Effector CD8-positive, alpha-beta T cell (primary cell): ENCODE measurements around the gene ZC3H18.
"Not testable (repeated sequence)": the region's sequence is repeated elsewhere in the genome, so short reads cannot be mapped to it uniquely, and the experiment has no call there.

Experiments
- DNase-seq: peaks from one replicate; lab custom pipeline; 2025; lab: John Stamatoyannopoulos, UW

Gene ZC3H18

DNA sequence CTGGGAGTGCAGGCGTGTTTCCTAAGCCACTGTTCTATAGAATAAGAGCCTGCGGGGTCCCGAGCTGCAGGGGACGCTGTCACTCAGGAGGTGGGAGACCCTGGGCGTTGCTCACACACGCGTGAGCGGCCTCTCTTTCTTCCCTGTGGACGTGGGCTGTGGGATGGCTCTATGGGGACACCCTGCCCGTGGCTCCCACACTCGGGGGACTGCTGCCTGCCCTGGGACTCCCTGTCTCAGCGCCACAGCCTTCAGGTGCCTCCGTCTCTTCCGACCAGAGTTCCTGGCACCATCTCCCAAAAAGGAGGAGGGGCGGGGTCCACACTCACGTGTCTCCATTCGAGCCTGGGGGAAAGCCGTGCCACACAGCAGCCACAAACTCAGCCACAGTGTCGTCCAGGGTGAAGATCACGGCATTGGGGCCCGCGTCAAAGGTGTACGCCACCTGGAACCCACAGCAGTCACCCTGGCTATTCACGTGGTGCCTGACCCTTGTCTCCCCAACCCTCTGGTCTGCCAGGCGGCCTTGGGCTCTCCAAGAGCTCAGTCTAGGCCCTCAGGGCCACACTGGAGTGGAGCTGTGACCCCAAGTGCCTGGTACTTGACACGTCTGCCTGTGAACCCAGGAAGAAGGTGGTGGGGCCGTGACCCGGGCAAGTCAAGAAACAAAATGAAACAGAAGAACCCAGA, 84.3 kb downstream of the ZC3H18 start:
- DNase-seq, result no peak

DNA sequence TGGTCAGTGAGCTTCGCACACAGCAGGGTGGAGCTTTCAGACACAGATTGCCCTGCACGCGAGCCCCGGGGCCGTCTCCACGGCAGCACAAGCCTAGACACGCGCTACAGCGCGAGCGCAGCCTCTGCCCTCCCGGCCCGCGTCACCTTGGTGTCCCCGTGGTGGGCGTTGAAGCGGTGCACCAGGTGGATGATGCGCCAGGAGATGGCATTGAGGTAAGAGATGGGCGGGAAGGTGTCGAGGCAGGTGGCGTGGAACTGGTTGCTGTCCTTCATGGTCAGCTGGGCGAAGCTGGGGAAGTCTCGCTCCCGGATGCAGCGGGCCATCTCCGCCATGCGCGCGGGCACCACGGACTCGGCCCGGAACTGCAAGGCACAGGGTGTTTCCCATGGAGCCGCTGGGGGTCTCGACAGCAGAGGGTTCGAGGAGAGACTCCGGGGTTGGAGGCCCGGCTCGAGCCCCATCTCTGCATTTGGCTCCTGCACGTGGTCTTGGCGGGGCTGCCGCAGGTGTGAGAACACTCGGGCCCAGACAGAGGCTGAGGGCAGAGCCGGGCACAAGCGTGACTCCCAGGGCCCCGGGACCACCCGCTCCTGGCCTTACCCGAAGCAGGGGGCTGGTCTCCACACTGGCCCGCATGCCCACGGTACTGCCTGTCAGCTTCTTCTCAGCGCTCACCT, 85.0 kb downstream of the ZC3H18 start:
- DNase-seq, result no peak

DNA sequence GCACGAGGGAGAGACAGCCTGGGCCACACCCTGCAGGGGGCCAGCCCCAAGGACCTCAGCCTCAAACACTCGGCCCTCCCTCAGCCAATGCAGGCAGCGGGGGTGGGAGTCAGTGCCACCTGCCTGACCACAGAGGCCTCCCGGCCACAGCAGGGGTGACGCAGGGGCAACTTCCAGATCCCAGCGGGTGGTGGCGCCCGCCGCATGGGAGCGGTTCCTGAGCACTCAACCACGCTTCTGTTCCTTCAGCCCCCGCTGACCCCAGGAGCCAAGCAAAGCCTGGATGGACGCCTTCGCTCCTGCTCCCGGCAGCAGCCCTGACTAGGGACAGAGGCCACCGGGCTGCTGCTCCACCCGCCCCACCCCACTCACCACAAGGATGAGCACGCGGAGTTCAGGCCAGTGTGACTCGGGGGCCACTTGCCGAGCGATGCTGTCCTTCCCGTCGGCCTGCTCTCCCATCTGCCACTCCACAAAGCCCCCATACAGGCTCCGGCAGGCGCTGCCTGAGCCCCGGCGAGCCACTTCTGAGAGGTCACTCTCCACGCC, 85.6 kb downstream of the ZC3H18 start:
- no peak for DNase-seq

DNA sequence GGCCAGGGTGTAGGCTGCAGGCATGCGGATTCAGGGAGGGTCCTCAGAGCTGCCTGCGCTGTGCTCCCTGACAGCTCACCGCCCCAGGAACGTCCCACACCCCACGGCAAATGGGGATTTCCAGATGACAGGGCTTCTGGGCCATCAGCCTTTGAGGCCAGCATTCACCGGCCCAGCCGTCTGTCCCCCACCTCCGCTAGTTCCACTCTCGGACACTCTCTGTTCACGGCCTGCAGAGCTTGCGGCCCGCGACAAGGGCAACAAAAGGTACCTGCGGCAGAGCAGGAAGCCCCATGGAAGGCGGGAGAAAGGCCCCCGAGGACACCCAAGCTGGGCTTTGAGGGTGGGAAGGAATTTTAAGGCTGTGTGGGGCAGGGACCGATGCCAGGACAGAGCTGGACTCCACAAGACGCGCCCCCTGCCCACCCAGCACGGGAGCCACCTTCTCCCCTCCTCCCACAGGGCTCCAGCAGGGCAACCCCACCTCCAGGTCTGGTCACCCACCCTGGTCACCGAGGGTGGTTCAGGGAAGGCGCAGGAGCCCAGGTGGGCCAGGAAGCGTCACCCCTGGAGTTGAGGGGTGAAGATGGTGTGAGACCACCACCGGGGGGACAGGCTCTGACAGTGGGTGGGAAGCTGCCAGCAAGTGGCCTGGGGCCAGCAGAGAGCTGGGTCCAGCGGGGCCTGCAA, 86.2 kb downstream of the ZC3H18 start:
- no peak for DNase-seq

DNA sequence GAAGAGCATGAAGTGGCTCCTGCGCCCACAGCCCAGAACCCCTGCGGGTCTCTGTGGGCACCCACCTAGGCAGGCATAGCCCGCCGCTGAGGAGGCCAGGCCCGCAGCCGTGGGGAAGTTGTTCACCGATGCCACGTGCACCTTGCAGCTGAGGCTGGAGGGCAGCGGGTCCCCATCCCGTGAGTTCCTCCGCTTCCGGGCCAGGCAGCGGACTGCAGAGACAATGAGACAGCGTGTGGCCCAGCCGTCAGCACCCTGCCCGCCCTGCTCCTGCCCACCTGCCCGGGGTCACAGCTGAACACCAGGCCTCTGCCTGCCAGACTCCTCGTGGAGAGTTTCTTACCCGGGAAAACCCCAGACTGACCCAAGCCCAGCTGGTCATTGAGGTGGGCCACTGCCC, 87.2 kb downstream of the ZC3H18 start:
- DNase-seq, result no peak

DNA sequence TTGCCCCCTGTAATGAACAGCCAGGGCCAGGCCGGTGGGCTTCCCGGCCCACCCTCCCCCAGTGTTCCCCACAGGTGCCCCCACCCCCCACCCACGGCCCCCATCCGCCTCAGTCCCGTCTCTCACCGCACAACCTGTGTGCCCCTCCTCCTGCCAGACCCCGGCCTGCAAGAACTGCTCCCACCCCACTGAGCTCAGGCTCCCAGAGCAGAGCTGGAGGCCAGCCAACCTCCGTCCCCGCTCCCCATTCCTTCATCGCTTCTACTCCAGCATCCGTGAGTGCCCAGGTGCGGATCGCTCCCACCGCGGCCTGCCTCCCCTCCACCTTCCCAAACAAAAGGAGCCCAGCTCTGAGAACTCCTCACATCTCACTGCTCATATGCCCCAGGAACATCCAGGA, 88.5 kb downstream of the ZC3H18 start:
- no peak for DNase-seq

DNA sequence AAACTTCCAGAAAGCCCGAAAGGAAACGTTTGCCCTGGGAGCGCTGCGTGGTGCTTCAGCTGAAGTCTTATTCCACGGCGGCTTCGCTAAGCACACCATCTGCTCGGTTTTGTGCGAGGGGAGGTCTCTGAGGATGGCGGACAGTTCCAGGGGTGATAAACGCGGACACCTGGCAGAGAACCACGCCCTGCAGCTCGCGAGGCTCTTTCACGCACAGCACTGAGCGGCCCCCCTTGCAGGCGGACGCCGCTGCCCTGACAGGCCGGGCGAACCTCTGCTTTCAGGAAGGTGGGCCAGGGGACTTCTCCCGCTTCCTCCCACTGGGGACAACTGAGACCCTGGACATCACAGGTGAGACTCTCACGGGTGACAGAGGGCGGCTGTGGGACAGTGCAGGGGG, 89.0 kb downstream of the ZC3H18 start:
- no peak for DNase-seq

DNA sequence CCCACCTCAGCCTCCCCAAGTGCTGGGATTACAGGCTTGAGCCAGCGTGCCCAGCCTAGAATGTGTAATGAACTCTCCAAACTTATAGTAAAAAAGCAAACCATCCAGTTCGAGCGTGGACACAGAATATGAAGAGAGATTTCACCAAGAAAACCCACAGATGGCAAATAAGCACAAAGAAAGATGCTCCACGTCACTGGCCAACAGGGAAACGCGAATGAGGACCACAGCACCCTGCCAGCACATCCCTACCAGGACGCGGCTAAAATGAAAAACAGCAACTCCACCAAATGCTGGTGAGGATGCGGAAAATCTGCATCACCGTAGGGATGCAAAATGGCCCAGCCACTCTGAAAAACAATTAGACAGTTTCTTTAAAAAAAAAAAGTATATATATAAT, 91.3 kb downstream of the ZC3H18 start:
- DNase-seq, result no peak

DNA sequence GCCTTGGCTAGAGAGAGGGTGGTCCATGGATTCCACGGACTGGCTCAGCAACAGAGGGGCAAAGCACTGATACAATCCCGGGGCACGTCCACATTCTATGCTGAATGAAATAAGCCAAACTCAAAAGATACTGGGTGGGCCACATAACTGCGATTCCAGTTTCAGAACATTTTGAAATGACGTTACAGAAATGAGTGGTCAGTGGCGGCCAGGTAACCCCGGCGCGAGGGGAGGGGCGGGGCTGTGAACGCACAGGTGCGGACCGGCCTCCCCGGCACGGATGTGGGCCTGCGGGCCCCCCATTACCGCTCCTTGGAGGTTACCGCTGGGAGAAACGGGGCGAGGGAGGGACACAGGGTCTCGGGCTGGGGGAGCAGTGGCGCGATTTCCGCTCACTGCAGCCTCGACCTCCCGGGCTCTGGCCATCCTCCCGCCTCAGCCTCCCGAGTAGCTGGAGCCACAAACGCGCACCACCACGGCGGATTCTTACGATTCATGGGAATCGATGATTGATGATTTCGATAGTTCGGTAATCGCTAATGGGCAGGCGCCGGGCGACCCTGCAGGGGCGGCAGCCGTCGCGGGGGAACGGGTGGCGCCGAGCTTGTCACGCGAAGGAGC, 92.1 kb downstream of the ZC3H18 start:
- DNase-seq, result no peak

DNA sequence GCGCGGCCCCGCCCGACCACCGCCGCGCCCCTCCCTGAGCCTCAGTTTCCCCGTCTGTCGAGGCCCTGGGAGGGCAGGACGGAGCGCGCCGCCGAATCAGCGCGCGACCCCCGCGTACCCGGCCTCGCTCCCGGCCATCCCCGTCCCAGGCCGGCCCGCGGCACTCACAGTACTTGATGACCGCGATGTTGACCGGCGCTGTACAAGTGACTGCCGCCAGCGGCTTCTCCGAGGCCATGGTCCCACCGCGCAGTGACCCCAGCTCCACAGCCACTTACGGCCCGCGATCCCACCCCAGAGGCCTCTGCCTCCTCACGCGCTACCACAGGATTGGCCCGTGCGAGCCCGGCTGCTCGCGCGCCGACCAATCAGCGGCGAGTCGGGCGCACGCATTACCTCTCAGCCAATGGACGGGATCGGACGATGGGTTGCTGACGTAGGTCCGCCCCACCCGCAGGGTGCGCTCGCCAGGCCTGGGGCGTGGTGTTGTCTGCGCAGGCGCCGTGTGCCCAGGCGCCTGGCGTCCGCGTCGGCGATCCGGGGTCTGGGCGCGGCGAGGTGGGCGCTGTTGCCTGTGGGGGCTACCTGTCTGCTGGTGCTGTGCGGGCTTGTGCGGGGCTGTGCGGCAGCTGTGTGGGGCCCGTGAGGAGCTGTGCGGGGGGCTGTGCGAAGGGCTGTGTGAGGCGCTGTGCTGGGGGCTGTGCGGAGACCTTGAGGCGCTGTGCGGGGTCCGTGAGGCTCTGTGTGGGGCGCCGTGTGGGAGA, 92.8 kb downstream of the ZC3H18 start, which contains the start of gene MVD:
MVD (minus strand) TSS at position 249 of the 764 bp plus-strand sequence; CDS start at position 238, 11 bp downstream.
- peak; percentile 95 for DNase-seq

DNA sequence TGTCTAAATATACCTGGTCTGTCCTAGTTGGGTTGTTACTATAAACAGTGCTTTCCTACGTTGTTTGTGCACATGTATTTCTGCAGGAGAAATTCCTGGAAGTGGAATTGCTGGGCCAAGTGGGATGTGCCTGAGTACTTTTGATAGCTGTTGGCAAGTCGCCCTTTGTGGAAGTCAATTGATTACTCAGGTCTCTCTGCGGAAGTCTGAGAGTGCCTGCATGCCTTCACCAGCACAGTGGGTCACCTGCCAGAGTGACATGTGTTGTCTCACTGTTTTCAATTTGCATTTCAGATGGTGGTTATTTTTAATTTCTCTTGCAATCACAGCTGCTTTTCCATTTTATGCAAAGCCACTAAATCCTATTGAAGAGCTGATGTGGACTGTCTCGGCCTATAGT, 94.9 kb downstream of the ZC3H18 start:
- no peak for DNase-seq

DNA sequence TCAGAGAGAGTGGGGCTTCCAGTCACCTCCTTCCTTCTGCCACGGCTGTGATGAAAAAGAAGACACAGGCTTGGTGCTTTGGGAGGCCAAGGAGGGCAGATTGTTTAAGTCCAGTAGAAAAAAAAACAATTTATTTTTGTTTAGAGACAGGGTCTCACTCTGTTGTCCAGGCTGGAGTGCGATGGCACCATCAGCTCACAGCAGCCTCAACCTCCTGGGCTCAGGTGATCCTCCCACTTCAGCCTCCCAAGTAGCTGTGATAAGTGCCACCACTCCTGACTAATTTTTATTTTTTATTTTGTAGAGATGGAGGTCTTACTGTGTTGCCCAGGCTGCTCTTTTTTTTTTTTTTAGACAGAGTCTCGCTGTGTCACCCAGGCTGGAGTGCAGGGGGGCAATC, 95.4 kb downstream of the ZC3H18 start:
- no peak for DNase-seq

DNA sequence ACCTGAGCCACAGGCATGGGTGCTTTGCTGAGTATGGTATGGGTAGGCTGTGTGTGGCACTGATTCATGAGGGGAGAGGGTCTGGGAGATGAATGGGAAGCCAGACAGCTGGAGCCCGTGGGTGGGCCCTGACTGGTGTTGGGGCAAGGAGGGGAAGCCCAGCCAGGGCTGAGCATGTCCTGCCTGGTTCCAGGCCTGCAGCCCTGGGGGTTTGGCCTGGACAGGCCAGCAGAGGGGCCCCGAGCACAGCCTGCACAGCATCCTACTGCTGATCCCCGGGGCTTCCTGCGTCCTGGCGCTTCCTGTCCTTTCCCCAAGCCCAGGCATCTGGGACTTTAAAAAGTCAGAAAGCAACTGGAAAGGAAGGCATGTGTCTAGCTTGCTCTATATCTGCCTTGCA, 97.3 kb downstream of the ZC3H18 start:
- DNase-seq, result no peak

DNA sequence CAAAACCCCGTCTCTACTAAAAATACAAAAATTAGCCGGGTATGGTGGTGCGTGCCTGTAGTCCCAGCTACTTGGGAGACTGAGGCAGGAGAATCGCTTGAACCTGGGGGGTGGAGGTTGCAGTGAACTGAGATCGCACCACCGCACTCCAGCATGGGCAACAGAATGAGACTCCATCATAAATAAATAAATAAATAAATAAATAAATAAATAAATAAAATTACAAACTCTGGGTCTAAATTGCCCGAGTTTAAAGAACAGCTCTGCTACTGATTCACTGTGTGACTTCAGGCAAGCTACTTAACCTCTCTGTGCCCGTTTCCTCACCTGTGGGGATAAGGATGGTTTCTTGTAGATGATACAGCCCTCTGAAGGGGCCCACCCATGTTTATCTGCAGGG, 99.3 kb downstream of the ZC3H18 start:
- not testable (repeated sequence) for DNase-seq

DNA sequence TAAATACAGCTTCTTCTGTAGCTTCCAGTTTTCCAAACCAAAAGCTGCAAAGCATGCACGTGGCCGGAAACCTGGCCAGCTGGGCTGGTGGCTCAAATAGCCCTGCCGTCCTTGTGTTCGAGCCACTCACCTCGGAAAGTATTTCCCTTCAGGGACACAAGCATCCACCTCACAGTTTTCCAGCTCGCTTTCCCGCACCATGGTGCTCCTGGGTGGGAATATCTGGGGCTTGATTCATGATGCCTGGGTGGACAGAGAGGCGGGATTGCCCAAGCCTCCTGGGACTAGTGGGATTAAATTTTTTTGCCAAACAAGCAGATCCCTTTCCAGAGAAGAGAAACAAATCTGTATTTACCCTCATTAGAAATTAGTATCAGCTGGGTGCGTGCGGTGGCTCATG, 99.8 kb downstream of the ZC3H18 start:
- no peak for DNase-seq

DNA sequence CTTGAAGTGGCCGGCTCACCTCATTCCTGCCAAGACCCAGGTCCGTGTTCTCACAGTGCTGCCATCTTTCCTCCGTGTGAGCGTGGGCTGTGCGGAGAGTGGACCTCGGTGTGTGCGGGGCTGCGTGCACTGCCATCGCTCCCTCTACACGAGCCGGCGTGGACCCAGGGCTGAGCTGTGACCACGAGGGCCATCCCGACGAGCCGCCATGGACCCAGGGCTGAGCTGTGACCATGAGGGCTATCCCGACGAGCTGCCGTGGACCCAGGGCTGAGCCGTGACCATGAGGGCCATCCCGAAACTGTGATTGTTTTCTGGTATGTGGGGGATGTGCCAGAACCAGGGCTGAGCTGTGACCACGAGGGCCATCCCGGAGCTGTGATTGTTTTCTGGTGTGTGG, 101.6 kb downstream of the ZC3H18 start:
- no peak for DNase-seq

DNA sequence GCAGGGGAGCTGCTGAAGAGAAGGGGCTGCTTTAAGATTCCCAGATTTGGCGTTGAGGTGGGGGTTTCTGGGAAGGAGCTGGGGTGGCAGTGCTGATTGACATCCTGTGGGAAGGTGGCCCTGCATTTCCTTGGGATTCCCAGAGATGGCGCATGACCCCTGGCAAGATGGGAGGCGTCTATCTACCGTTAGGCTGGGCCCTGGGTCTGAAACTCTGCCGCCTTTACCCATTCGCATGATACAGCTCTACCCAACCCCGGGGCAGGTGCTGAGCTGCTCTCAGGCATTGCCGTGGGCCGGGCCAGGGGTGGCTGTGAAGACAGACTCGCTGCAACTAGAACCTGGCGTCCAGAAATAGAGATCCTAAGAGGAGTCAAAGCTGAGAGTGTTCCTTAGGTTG, 102.6 kb downstream of the ZC3H18 start:
- DNase-seq, result no peak

DNA sequence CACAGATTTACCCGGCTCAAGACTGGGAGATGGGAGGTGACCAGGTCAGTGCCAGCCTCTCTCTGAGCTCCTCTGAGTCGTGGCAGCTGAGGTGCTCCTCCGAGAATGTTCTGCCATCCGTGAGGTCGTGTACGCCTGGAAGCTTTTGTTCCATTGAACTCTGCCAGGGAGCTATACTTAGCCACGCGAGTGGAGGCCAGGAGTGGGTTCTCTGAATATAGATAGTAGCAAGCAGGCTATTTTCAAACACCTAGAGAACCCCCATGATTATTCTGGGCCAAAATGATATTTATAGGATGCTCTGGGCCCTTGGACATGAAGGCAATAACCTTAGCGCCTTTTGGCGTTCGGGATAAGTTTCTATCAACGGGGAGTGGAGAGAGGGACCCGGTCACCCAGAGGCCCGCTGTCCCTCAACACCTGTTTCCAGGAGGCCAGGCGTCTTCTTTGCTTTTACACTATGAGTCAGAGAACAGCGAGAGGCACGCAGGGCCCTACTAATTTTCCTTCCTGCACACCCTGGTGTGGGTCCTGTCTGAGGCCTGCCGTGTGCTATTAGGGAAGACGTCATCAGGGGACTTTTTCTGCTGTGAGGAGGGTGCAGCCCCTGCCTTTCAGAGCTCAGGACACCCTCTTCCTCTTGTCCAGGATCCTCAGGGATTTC, 103.6 kb downstream of the ZC3H18 start:
- DNase-seq, result no peak

DNA sequence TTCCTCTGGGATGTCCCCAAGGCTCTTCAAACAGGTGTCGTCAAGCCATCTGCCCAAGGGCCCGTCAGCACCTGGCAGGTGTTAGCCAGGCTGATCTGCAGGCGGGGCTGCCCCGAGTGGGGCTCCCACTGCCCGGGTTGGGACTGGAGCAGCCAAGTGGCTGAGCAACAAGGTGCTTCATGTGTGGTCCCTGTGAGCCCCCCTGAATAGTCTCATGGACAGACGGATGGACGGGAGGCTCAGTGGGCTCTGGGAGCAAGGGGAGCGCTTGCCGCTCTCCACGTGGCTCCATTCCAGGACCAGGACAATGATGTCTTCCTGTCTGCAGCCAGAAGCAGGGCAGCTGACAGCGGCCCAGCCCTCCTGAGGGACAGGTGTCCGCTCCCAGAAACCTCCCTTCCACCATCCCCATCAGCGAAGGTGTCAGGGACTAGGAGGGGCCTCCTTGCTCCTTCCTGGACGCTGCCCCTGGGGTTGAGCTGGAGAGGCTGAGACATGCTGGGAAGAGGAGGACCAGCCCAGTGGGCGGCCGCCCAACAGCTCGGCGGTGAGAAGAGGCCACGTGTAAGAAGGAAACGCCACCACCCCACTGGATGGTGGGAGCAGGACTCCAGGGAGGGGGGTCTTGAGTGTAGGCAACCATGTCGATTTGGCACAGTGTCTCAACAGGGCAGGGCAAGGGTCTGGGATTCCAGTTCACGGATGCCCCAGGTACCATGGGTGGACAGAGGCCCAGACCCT, 106.5 kb downstream of the ZC3H18 start:
- DNase-seq, result no peak

DNA sequence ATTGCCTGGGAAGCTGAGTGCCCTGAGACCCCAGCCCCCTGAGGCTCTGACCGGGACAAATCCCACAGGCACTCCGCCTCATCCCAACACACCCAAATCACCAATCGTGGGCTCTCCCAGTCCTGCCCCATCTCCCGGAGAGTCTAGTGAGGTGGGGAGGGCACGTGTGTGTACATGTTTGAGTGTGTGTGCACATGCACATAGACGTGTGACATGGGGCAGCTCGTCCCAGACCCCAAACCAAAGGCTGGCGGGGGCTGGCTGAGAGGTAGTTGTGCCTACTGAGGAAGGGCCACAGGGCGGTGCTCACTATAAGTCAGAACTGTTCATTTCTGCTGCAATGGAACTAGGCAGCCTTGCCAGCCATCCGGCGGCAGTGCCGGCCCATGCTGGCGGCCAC, 107.5 kb downstream of the ZC3H18 start:
- DNase-seq, result no peak
